ENCODE results near the gene ATP8B1. TPM values are rescaled to one million over a fixed set of nuclear protein-coding genes. Genes with fewer than 3 reads are reported as not detected.
"Not testable (repeated sequence)": the region's sequence is repeated elsewhere in the genome, so short reads cannot be mapped to it uniquely, and the experiment has no call there.

The ATP8B1 gene
- total and polyA plus RNA-seq, 2 of the 8 experiments (the other 6 are each of a cell fraction or from before 2014, with no cell fraction given), result 1.1 to 4.6 TPM

- H3K4me1 ChIP-seq (replicated peaks in 1 of 4; ENCODE audit: control insufficient read depth in 3 of 4, insufficient read depth in 4 of 4, low read length in 3 of 4); H3K18ac ChIP-seq (ENCODE audit: extremely low read depth, low read length); H3K36me3 ChIP-seq (ENCODE audit: control insufficient read depth in 2 of 4, insufficient read depth in 4 of 4, low read length in 3 of 4); H2BK20ac ChIP-seq (ENCODE audit: low read length); H3K27me3 ChIP-seq (replicated peaks in 1 of 4; ENCODE audit: control insufficient read depth in 3 of 4, extremely low read depth in 1 of 4, insufficient read depth in 3 of 4, low read length in 3 of 4); H2BK5ac ChIP-seq (ENCODE audit: low read depth, low read length); H4K20me1 ChIP-seq (replicated peaks in 1 of 2; ENCODE audit: control insufficient read depth in 1 of 2, insufficient read depth in 2 of 2, low read length in 2 of 2); H2AFZ ChIP-seq (ENCODE audit: low read length); H2AK5ac ChIP-seq (ENCODE audit: low read depth, low read length); H4K5ac ChIP-seq (ENCODE audit: insufficient read length, low read depth, low read length); H3K4ac ChIP-seq (replicated peaks; ENCODE audit: insufficient read length, low read depth, low read length); H2BK12ac ChIP-seq (ENCODE audit: low read depth, low read length); DNase-seq (ENCODE audit: low read depth in 1 of 2, low spot score in 2 of 2); H3K4me3 ChIP-seq (ENCODE audit: extremely low read depth in 1 of 4, insufficient read depth in 2 of 4, low read depth in 3 of 4, low read length in 4 of 4); POLR2A ChIA-PET (ENCODE audit: partially characterized antibody); H3K14ac ChIP-seq (ENCODE audit: insufficient read length); H3K23ac ChIP-seq (ENCODE audit: insufficient read length); H3K27ac ChIP-seq (ENCODE audit: low read depth, low read length); H3K79me2 ChIP-seq (ENCODE audit: control insufficient read depth in 1 of 2, insufficient read depth in 2 of 2, low read length in 2 of 2); H4K8ac ChIP-seq (ENCODE audit: extremely low read depth, insufficient read depth, low read length); H3K56ac ChIP-seq (replicated peaks; ENCODE audit: insufficient read length, low read depth, low read length); H2BK15ac ChIP-seq (ENCODE audit: low read length); H3K9me3 ChIP-seq (ENCODE audit: insufficient read depth in 2 of 2, low read depth in 1 of 2, low read length in 1 of 2); H4K91ac ChIP-seq (replicated peaks; ENCODE audit: insufficient read length, low read length); H3K79me1 ChIP-seq (ENCODE audit: low read depth, low read length); FAIRE-seq; H3K23me2 ChIP-seq (ENCODE audit: low read depth, low read length); H3K9ac ChIP-seq (replicated peaks in 1 of 4; ENCODE audit: extremely low read depth in 1 of 4, low read depth in 3 of 4, low read length in 3 of 4); H2BK120ac ChIP-seq (replicated peaks; ENCODE audit: low read depth, low read length); H3K4me2 ChIP-seq (ENCODE audit: insufficient read depth in 1 of 2, low read depth in 2 of 2, low read length in 2 of 2): not testable (repeated sequence)
- 100% methylated on average over 1 of the region's 1 CpG; no CpG with 5 or more reads in 1 of the 2 experiments for WGBS, 2 experiments (ENCODE audit: extremely low coverage in 1 of 2, insufficient coverage in 1 of 2, insufficient read length in 1 of 2, insufficient replicate concordance in 2 of 2, low coverage in 1 of 2, low lambda C conversion rate in 2 of 2, missing lambda C conversion rate in 1 of 2)
- CTCF ChIA-PET (ENCODE audit: partially characterized antibody), result interaction anchor here (5.7 kb wide), 1 partner anchor 11 kb away, joined by 25 read pairs; no protein-coding TSS in a partner anchor
Observed at GRCh38 chr18:57848374-57848773, 45.3 kb upstream of the ATP8B1 start.

- H2AK5ac ChIP-seq (ENCODE audit: low read depth, low read length); H3K27ac ChIP-seq (ENCODE audit: low read depth, low read length); H3K14ac ChIP-seq (ENCODE audit: insufficient read length); H3K27me3 ChIP-seq (replicated peaks in 1 of 4; ENCODE audit: control insufficient read depth in 3 of 4, extremely low read depth in 1 of 4, insufficient read depth in 3 of 4, low read length in 3 of 4); H3K9me3 ChIP-seq (ENCODE audit: insufficient read depth in 2 of 2, low read depth in 1 of 2, low read length in 1 of 2); H4K5ac ChIP-seq (ENCODE audit: insufficient read length, low read depth, low read length); H3K23ac ChIP-seq (ENCODE audit: insufficient read length); H3K4me1 ChIP-seq (replicated peaks in 1 of 4; ENCODE audit: control insufficient read depth in 3 of 4, insufficient read depth in 4 of 4, low read length in 3 of 4); DNase-seq (ENCODE audit: low read depth in 1 of 2, low spot score in 2 of 2); H2BK12ac ChIP-seq (ENCODE audit: low read depth, low read length); H3K9ac ChIP-seq (replicated peaks in 1 of 4; ENCODE audit: extremely low read depth in 1 of 4, low read depth in 3 of 4, low read length in 3 of 4); H4K20me1 ChIP-seq (replicated peaks in 1 of 2; ENCODE audit: control insufficient read depth in 1 of 2, insufficient read depth in 2 of 2, low read length in 2 of 2); H2BK20ac ChIP-seq (ENCODE audit: low read length); H3K79me1 ChIP-seq (ENCODE audit: low read depth, low read length); H3K79me2 ChIP-seq (ENCODE audit: control insufficient read depth in 1 of 2, insufficient read depth in 2 of 2, low read length in 2 of 2); FAIRE-seq; H3K4me3 ChIP-seq (ENCODE audit: extremely low read depth in 1 of 4, insufficient read depth in 2 of 4, low read depth in 3 of 4, low read length in 4 of 4); H2AFZ ChIP-seq (ENCODE audit: low read length); H3K4me2 ChIP-seq (ENCODE audit: insufficient read depth in 1 of 2, low read depth in 2 of 2, low read length in 2 of 2); H3K23me2 ChIP-seq (ENCODE audit: low read depth, low read length); H4K91ac ChIP-seq (replicated peaks; ENCODE audit: insufficient read length, low read length); H3K18ac ChIP-seq (ENCODE audit: extremely low read depth, low read length); H2BK15ac ChIP-seq (ENCODE audit: low read length); H3K4ac ChIP-seq (replicated peaks; ENCODE audit: insufficient read length, low read depth, low read length); POLR2A ChIA-PET (ENCODE audit: partially characterized antibody); H4K8ac ChIP-seq (ENCODE audit: extremely low read depth, insufficient read depth, low read length); H2BK120ac ChIP-seq (replicated peaks; ENCODE audit: low read depth, low read length); H3K36me3 ChIP-seq (ENCODE audit: control insufficient read depth in 2 of 4, insufficient read depth in 4 of 4, low read length in 3 of 4); H3K56ac ChIP-seq (replicated peaks; ENCODE audit: insufficient read length, low read depth, low read length); H2BK5ac ChIP-seq (ENCODE audit: low read depth, low read length): not testable (repeated sequence)
- 75% methylated on average over 2 of the region's 2 CpGs; no CpG with 5 or more reads in 1 of the 2 experiments for WGBS, 2 experiments (ENCODE audit: extremely low coverage in 1 of 2, insufficient coverage in 1 of 2, insufficient read length in 1 of 2, insufficient replicate concordance in 2 of 2, low coverage in 1 of 2, low lambda C conversion rate in 2 of 2, missing lambda C conversion rate in 1 of 2)
- CTCF ChIA-PET (ENCODE audit: partially characterized antibody), result interaction anchor here (5.7 kb wide), 1 partner anchor 12 kb away, joined by 25 read pairs; no protein-coding TSS in a partner anchor
Observed at GRCh38 chr18:57847431-57847830, 44.3 kb upstream of the ATP8B1 start.

Measured in H1 (cell line).